Glutamatergic neuron (in vitro differentiated cells): ENCODE results near the gene SLC25A13. TPM values are rescaled to one million over a fixed set of nuclear protein-coding genes. Genes with fewer than 3 reads are reported as not detected.

ENCODE experiments used
- DNase-seq: peaks from one replicate; pipeline ENCODE4 v3.0.0; 2022
- H3K27ac Mint-ChIP-seq: one replicate; pipeline ENCODE4 v1.8.0; 2020; ENCODE audit warnings: mild to moderate bottlenecking, mixed read lengths, inconsistent platforms; ENCODE audit not compliant: unreplicated experiment
- H3K27me3 Mint-ChIP-seq: one replicate; pipeline ENCODE4 v1.8.0; 2020; ENCODE audit warnings: mild to moderate bottlenecking, moderate library complexity, mixed read lengths, inconsistent platforms; ENCODE audit not compliant: unreplicated experiment
- H3K36me3 Mint-ChIP-seq: one replicate; pipeline ENCODE4 v1.8.0; 2020; ENCODE audit warnings: mild to moderate bottlenecking, mixed read lengths, inconsistent platforms; ENCODE audit not compliant: unreplicated experiment
- H3K4me1 Mint-ChIP-seq: one replicate; pipeline ENCODE4 v1.8.0; 2020; ENCODE audit warnings: mild to moderate bottlenecking, low read depth, mixed read lengths, inconsistent platforms; ENCODE audit not compliant: unreplicated experiment
- H3K4me3 Mint-ChIP-seq: one replicate; pipeline ENCODE4 v1.8.0; 2020; ENCODE audit warnings: mild to moderate bottlenecking, mixed read lengths, inconsistent platforms; ENCODE audit not compliant: unreplicated experiment
- H3K9me3 Mint-ChIP-seq: one replicate; pipeline ENCODE4 v1.8.0; 2020; ENCODE audit warnings: mild to moderate bottlenecking, moderate library complexity, mixed read lengths, inconsistent platforms; ENCODE audit not compliant: unreplicated experiment
- CTCF ChIP-seq: fragments of 200-600 bp; sonication (generic); IDR thresholded peaks from one replicate; pipeline ENCODE4 v1.5.0; 2021; ENCODE audit not compliant: partially characterized antibody, unreplicated experiment
- total RNA-seq: library from RNA; stranded (reverse); fragmentation: NEBNext Ultra II Directional; extraction: Animal tissue kit (Norgen Biotek cat#: 25700); gene quantifications from one replicate; pipeline ENCODE4 v1.2.1, GENCODE V29; 2021; ENCODE audit not compliant: unreplicated experiment

SLC25A13 gene
- total RNA-seq, 1 donor from 2014 or later, result 48.5 TPM

- Mint-ChIP-seq H3K27ac (no peak overlapping the region), H3K4me1 (peaks cover 11% of the 10 kb centered on the region), H3K9me3 (peaks cover 5% of the 10 kb centered on the region), H3K4me3 (no peak overlapping the region), H3K36me3 (no peaks in the 10 kb centered on the region), H3K27me3 (no peaks in the 10 kb centered on the region)
- no peak for TF ChIP-seq CTCF
- no peak for DNase-seq
Observed at GRCh38 chr7:96246919-96247318, 75.0 kb downstream of the SLC25A13 start.

- Mint-ChIP-seq H3K27me3 (no peaks in the 10 kb centered on the region), H3K4me3 (no peak overlapping the region), H3K9me3 (peaks cover 5% of the 10 kb centered on the region), H3K27ac (no peak overlapping the region), H3K4me1 (peaks cover 11% of the 10 kb centered on the region), H3K36me3 (no peaks in the 10 kb centered on the region)
- no peak for DNase-seq
- TF ChIP-seq CTCF, result no peak
Observed at GRCh38 chr7:96244992-96245292, 77.0 kb downstream of the SLC25A13 start.

GRCh38 chr7:96244244-96244991, 77.5 kb downstream of the SLC25A13 start:
- TF ChIP-seq CTCF, result no peak

GRCh38 chr7:96243241-96243640, 78.7 kb downstream of the SLC25A13 start:
- Mint-ChIP-seq H3K4me3 (no peak overlapping the region), H3K27ac (no peak overlapping the region), H3K27me3 (no peaks in the 10 kb centered on the region), H3K9me3 (peaks cover 5% of the 10 kb centered on the region), H3K36me3 (no peaks in the 10 kb centered on the region), H3K4me1 (peaks cover 11% of the 10 kb centered on the region)
- TF ChIP-seq CTCF, result no peak
- no peak for DNase-seq

More at GRCh38 chr7:96244244-96244991, 77.5 kb downstream of the SLC25A13 start:
- Mint-ChIP-seq H3K27ac (no peak overlapping the region), H3K27me3 (no peaks in the 10 kb centered on the region), H3K4me1 (peaks cover 11% of the 10 kb centered on the region), H3K4me3 (no peak overlapping the region), H3K9me3 (peaks cover 5% of the 10 kb centered on the region), H3K36me3 (no peaks in the 10 kb centered on the region)
- DNase-seq, result no peak

- DNase-seq, result no peak
- H3K9me3 Mint-ChIP-seq, result peaks cover under 1% of the 10 kb centered on the region
- no peaks in the 10 kb centered on the region for H3K27me3 Mint-ChIP-seq
- peaks cover 6% of the 10 kb centered on the region for H3K4me1 Mint-ChIP-seq
- H3K4me3 Mint-ChIP-seq, result no peak overlapping the region
- H3K36me3 Mint-ChIP-seq, result no peaks in the 10 kb centered on the region
- no peak for TF ChIP-seq CTCF
- no peak overlapping the region for H3K27ac Mint-ChIP-seq
Observed at GRCh38 chr7:96241855-96242254, 80.0 kb downstream of the SLC25A13 start.
